Regular cardiac myocyte (primary cell): ENCODE data around the gene ACAD9. TPM values are rescaled to one million over a fixed set of nuclear protein-coding genes. Genes with fewer than 3 reads are reported as not detected.

Experiments
- total RNA-seq: library from RNA; depleted of rRNA; stranded (reverse); fragments of >200 nt; gene quantifications from 2 replicates; pipeline ENCODE4 v1.2.3, GENCODE V29; 2014

ACAD9 gene
- total RNA-seq = 31.9 and 45.2 TPM in 2 replicates

GRCh38 chr3:128879125-128879969 is at the start of gene ACAD9:
ACAD9 (plus strand) TSS chr3:128879620; CDS start chr3:128879692, 72 bp downstream.

Other genes starting within 250 kb of the ACAD9 start
- 585 and 588 TPM in 2 replicates for gene RPN1, start 228.8 kb upstream of the ACAD9 start, total RNA-seq
- 43.7 and 46.2 TPM in 2 replicates for gene RAB7A, start 153.4 kb upstream of the ACAD9 start, total RNA-seq
- under 0.01 TPM in 1 of 2 replicates, not detected in the other for gene CFAP92, start 114.5 kb downstream of the ACAD9 start, total RNA-seq
- gene EFCC1, start 121.7 kb downstream of the ACAD9 start, total RNA-seq = under 0.01 TPM in 1 of 2 replicates, not detected in the other
- not detected in 2 replicates for gene GP9, start 181.2 kb downstream of the ACAD9 start, total RNA-seq
- gene RAB43, start 242.2 kb downstream of the ACAD9 start, total RNA-seq = 13.2 and 14.2 TPM in 2 replicates